Measurements from ENCODE around the gene NFIA. TPM values are rescaled to one million over a fixed set of nuclear protein-coding genes. Genes with fewer than 3 reads are reported as not detected.

The NFIA gene
- total and polyA plus RNA-seq, 7 donors: 4.0 to 42.7 (median 30.6) TPM

DNA sequence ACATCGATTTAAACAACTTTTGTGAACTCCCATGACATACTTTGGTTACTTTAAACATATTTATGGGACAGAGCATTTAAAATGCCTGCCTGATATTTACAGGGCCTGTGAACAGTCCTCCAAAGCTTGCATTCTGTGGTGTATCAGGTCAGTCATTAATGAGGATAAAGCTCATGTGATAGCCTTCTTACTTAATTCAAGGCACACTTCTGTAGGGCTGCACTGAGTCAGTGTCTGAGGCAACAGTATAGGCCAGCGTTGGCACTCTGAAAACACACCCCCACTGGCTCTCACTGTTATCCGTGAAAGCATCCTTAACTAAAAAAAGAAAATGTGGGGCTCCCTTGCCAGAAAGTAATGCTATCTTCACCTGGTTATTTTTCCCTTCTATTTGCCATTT, 200.0 kb downstream of the NFIA start:
- no peak overlapping the region for H3K4me3 ChIP-seq
- no peak overlapping the region for H3K27ac ChIP-seq
- no peaks in the 10 kb centered on the region for H3K27me3 ChIP-seq (ENCODE audit: insufficient read depth in 3 of 3, low read length in 2 of 3)
- intact Hi-C loops (cut with DNase I): no loop called here
- peak in 3 of 4 donors; percentile 62 to 77 (median 75) for ATAC-seq
- H3K4me1 ChIP-seq: peaks cover 33% of the 10 kb centered on the region
- WGBS, 3 donors: 40 to 47% (median 46%) methylated on average over 3 of the region's 3 CpGs
- no peaks in the 10 kb centered on the region for H3K9me3 ChIP-seq
- no peaks in the 10 kb centered on the region for H3K36me3 ChIP-seq (ENCODE audit: insufficient read depth in 1 of 2, low read depth in 1 of 2)
- no peak for TF ChIP-seq CTCF (IDR thresholded peaks at IDR 0.05)
- DNase-seq: no peak

DNA sequence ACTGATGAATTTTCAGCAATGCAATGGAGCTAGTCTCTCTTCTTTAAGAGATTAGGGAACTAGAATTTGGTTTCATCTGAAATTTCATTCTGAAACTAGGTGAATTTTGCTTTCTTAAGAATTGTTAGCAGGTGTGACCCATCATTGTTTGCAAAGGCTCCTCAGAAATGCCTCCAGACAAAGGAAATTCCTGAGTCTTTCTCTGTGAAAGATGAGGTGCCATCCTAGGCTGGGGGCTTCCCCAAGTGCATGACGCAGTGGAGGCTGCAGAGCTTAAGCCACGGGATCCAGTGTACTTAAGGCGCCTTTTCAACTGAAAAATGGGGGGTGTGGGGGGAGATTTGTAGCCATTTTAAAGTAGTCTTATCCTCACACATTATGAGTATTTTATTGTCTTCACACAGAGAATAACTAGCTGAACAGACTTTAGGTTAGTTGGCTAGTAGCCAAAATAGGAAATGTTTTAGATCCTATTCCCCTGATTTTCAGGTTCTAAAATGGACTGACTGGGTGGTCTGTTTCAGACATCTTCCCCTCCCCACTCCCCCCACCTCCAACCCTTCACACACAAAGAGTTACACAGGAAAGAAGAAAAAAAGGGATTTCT, 202.0 kb downstream of the NFIA start:
- no peak for TF ChIP-seq CTCF (IDR thresholded peaks at IDR 0.05)
- ATAC-seq (no peak), DNase-seq (no peak)
- Histone ChIP-seq H3K27me3 (ENCODE audit: insufficient read depth in 3 of 3, low read length in 2 of 3) (no peaks in the 10 kb centered on the region), H3K4me3 (no peak overlapping the region), H3K4me1 (peaks cover 23% of the 10 kb centered on the region), H3K36me3 (ENCODE audit: insufficient read depth in 1 of 2, low read depth in 1 of 2) (no peaks in the 10 kb centered on the region), H3K27ac (no peak overlapping the region), H3K9me3 (no peaks in the 10 kb centered on the region)
- intact Hi-C loops (cut with DNase I): no loop called here
- WGBS, 3 donors: 90 to 93% (median 91%) methylated on average over 3 of the region's 3 CpGs

- ATAC-seq (no peak), DNase-seq (no peak)
- Histone ChIP-seq H3K27me3 (ENCODE audit: insufficient read depth in 3 of 3, low read length in 2 of 3) (no peaks in the 10 kb centered on the region), H3K36me3 (ENCODE audit: insufficient read depth in 1 of 2, low read depth in 1 of 2) (no peaks in the 10 kb centered on the region), H3K4me3 (no peak overlapping the region), H3K9me3 (no peaks in the 10 kb centered on the region), H3K27ac (no peak overlapping the region), H3K4me1 (peaks cover 23% of the 10 kb centered on the region)
- intact Hi-C loops (cut with DNase I): no loop called here
- no peak for TF ChIP-seq CTCF (IDR thresholded peaks at IDR 0.05)
- 89 to 95% (median 94%) methylated on average over 5 of the region's 5 CpGs for WGBS, 3 donors
These were observed 202.6 kb downstream of the NFIA start for GRCh38 chr1:61284936-61285335.

GRCh38 chr1:61285371-61285885, 203.1 kb downstream of the NFIA start:
- intact Hi-C loops (cut with DNase I): no loop called here
- no peak overlapping the region for H3K4me3 ChIP-seq
- no peaks in the 10 kb centered on the region for H3K27me3 ChIP-seq (ENCODE audit: insufficient read depth in 3 of 3, low read length in 2 of 3)
- WGBS, 3 donors: 72 to 84% (median 74%) methylated on average over 3 of the region's 3 CpGs
- no peaks in the 10 kb centered on the region for H3K36me3 ChIP-seq (ENCODE audit: insufficient read depth in 1 of 2, low read depth in 1 of 2)
- no peaks in the 10 kb centered on the region for H3K9me3 ChIP-seq
- H3K27ac ChIP-seq: no peak overlapping the region
- H3K4me1 ChIP-seq: peaks cover 27% of the 10 kb centered on the region
- DNase-seq (no peak), ATAC-seq (no peak)
- no peak for TF ChIP-seq CTCF (IDR thresholded peaks at IDR 0.05)

DNA sequence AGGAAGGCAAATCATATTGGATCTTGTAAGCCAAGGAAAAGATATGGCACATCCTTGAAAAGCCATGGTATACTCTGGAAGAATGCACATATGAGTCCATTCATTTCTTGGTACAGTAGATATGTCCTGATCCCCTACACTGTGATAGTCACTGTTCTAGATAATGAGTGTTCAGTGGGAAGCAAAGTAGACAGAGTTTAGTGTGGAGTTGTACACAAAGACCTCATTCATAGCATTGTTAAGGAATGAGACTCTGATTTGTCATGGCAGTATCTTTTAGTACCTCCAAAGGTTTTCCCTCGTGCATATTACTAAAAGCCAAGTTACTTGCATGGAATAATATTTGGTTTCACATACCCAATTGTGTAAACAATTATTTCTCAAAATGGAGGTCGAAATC, 204.7 kb downstream of the NFIA start:
- Histone ChIP-seq H3K27me3 (ENCODE audit: insufficient read depth in 3 of 3, low read length in 2 of 3) (no peaks in the 10 kb centered on the region), H3K9me3 (no peaks in the 10 kb centered on the region), H3K36me3 (ENCODE audit: insufficient read depth in 1 of 2, low read depth in 1 of 2) (no peaks in the 10 kb centered on the region), H3K27ac (no peak overlapping the region), H3K4me1 (peaks cover 31% of the 10 kb centered on the region), H3K4me3 (no peak overlapping the region)
- intact Hi-C loops (cut with DNase I): no loop called here
- WGBS, 3 donors: 61 to 82% (median 66%) methylated on average over 2 of the region's 2 CpGs
- ATAC-seq (no peak), DNase-seq (no peak)
- no peak for TF ChIP-seq CTCF (IDR thresholded peaks at IDR 0.05)

All from psoas muscle (tissue), 8 donors.